GM19193 (cell line): ENCODE data around the gene MEGF10.

Source experiments
- POLR2A ChIP-seq: IDR thresholded peaks from 4 replicates; pipeline ENCODE4 v1.6.1; 2011; ENCODE audit not compliant: insufficient read depth, insufficient read length; ENCODE audit errors: extremely low read depth

The MEGF10 gene

GRCh38 chr5:127290019-127290945 lies at the start of gene MEGF10:
TSS of gene MEGF10 (plus strand) at chr5:127290796. CDS start at chr5:127331309, 40,513 bp downstream.
- TF ChIP-seq POLR2A = no peak

GRCh38 chr5:127243011-127243410 lies 47.6 kb upstream of the MEGF10 start:
- no peak for TF ChIP-seq POLR2A

GRCh38 chr5:127254729-127255284 lies 35.8 kb upstream of the MEGF10 start:
- TF ChIP-seq POLR2A = no peak

GRCh38 chr5:127256886-127257597 lies 33.6 kb upstream of the MEGF10 start:
- no peak for TF ChIP-seq POLR2A

GRCh38 chr5:127260686-127261085 lies 29.9 kb upstream of the MEGF10 start:
- no peak for TF ChIP-seq POLR2A

- no peak for TF ChIP-seq POLR2A
Measured at GRCh38 chr5:127275641-127276193, 14.9 kb upstream of the MEGF10 start.

GRCh38 chr5:127280491-127281220 lies 9.9 kb upstream of the MEGF10 start:
- TF ChIP-seq POLR2A = no peak

GRCh38 chr5:127281609-127282008 lies 9.0 kb upstream of the MEGF10 start:
- TF ChIP-seq POLR2A = no peak

GRCh38 chr5:127288676-127289075 lies 1.9 kb upstream of the MEGF10 start:
- TF ChIP-seq POLR2A = no peak

- TF ChIP-seq POLR2A = no peak
Measured at GRCh38 chr5:127290946-127291693, 524 bp downstream of the MEGF10 start.

- TF ChIP-seq POLR2A = no peak
Measured at GRCh38 chr5:127292030-127292735, 1.6 kb downstream of the MEGF10 start.

- TF ChIP-seq POLR2A = no peak
Measured at GRCh38 chr5:127293373-127293772, 2.8 kb downstream of the MEGF10 start.

GRCh38 chr5:127294829-127295228 lies 4.2 kb downstream of the MEGF10 start:
- TF ChIP-seq POLR2A = no peak
